WTC11 (cell line): Measurements from ENCODE around the gene PCGF3. TPM values are rescaled to one million over a fixed set of nuclear protein-coding genes. Genes with fewer than 3 reads are reported as not detected.

Source experiments
- ATAC-seq: fragments of 200-7000 bp; cut with Tn5 transposase; 2 replicates; pipeline ENCODE4 v1.10.0; 2021; ENCODE audit warnings: mild to moderate bottlenecking, moderate library complexity
- CTCF ChIA-PET: fragments of 300-600 bp; sonication (Branson Sonifier 250); formaldehyde crosslinking; loops from one replicate; lab custom pipeline; 2021; ENCODE audit warnings: antibody characterized with exemption; lab: Charles Lee
- POLR2A ChIA-PET: fragments of 350-600 bp; sonication (Branson Sonifier 250); formaldehyde crosslinking; loops from one replicate; lab custom pipeline; 2021; ENCODE audit warnings: antibody characterized with exemption; lab: Charles Lee
- DNase-seq: peaks from one replicate; pipeline ENCODE4 v3.0.0; 2021; ENCODE audit warnings: low spot score
- H3K27ac Mint-ChIP-seq: 2 replicates; pipeline ENCODE4 v1.8.0; 2021; ENCODE audit warnings: mixed read lengths
- H3K27me3 Mint-ChIP-seq: 2 replicates; pipeline ENCODE4 v1.8.0; 2021; ENCODE audit warnings: low read depth, mild to moderate bottlenecking, moderate library complexity, mixed read lengths
- H3K36me3 Mint-ChIP-seq: 2 replicates; pipeline ENCODE4 v1.8.0; 2021; ENCODE audit warnings: mixed read lengths
- H3K4me1 Mint-ChIP-seq: 2 replicates; pipeline ENCODE4 v1.8.0; 2022; ENCODE audit warnings: mixed read lengths
- H3K4me3 Mint-ChIP-seq: 2 replicates; pipeline ENCODE4 v1.8.0; 2021; ENCODE audit warnings: mild to moderate bottlenecking, moderate library complexity, mixed read lengths
- H3K9me3 Mint-ChIP-seq: 2 replicates; pipeline ENCODE4 v1.8.0; 2021; ENCODE audit warnings: mixed read lengths
- EMX1 ChIP-seq: fragments of 250-450 bp; sonication (Bioruptor Pico); IDR thresholded peaks from 2 replicates; pipeline ENCODE4 v1.8.0; 2021; ENCODE audit warnings: mild to moderate bottlenecking
- FOXJ3 ChIP-seq: sonication (generic); formaldehyde crosslinking; IDR thresholded peaks from 2 replicates; pipeline ENCODE4 v1.9.0; 2021; ENCODE audit warnings: missing genetic modification reagents, mild to moderate bottlenecking, borderline replicate concordance
- JUN ChIP-seq: sonication (generic); formaldehyde crosslinking; IDR thresholded peaks from 2 replicates; pipeline ENCODE4 v1.8.0; 2023; ENCODE audit warnings: mild to moderate bottlenecking, missing genetic modification reagents
- KAT7 ChIP-seq: sonication (generic); formaldehyde crosslinking; IDR thresholded peaks from 2 replicates; pipeline ENCODE4 v1.8.1; 2023; ENCODE audit warnings: missing genetic modification reagents, mild to moderate bottlenecking, borderline replicate concordance
- MYBL2 ChIP-seq: sonication (generic); formaldehyde crosslinking; IDR thresholded peaks from 2 replicates; pipeline ENCODE4 v1.8.1; 2023; ENCODE audit warnings: mild to moderate bottlenecking, moderate library complexity, missing genetic modification reagents
- NFE2L1 ChIP-seq: sonication (generic); formaldehyde crosslinking; IDR thresholded peaks from 2 replicates; pipeline ENCODE4 v1.8.1; 2023; ENCODE audit warnings: missing genetic modification reagents
- NFYB ChIP-seq: sonication (generic); formaldehyde crosslinking; conservative IDR thresholded peaks from 2 replicates; pipeline ENCODE4 v1.8.0; 2022; ENCODE audit warnings: low read depth, missing genetic modification reagents
- NR2C2 ChIP-seq: sonication (generic); formaldehyde crosslinking; IDR thresholded peaks from 2 replicates; pipeline ENCODE4 v1.8.0; 2022; ENCODE audit warnings: mild to moderate bottlenecking, missing genetic modification reagents
- OVOL2 ChIP-seq: fragments of 250-450 bp; sonication (Bioruptor Pico); IDR thresholded peaks from 2 replicates; pipeline ENCODE4 v1.9.0; 2021; ENCODE audit warnings: mild to moderate bottlenecking, borderline replicate concordance
- RORB ChIP-seq: fragments of 250-450 bp; sonication (Bioruptor Pico); IDR thresholded peaks from 2 replicates; pipeline ENCODE4 v1.9.0; 2021; ENCODE audit warnings: mild to moderate bottlenecking
- TEAD4 ChIP-seq: sonication (generic); formaldehyde crosslinking; IDR thresholded peaks from 2 replicates; pipeline ENCODE4 v1.8.0; 2022; ENCODE audit warnings: mild to moderate bottlenecking, missing genetic modification reagents
- ZNF138 ChIP-seq: sonication (generic); formaldehyde crosslinking; conservative IDR thresholded peaks from 2 replicates; pipeline ENCODE4 v1.8.1; 2022; ENCODE audit warnings: mild to moderate bottlenecking, moderate library complexity, missing genetic modification reagents
- ZNF423 ChIP-seq: fragments of 250-450 bp; sonication (Bioruptor Pico); IDR thresholded peaks from 2 replicates; pipeline ENCODE4 v2.1.2; 2022; ENCODE audit warnings: mild to moderate bottlenecking, moderate library complexity
- total RNA-seq: library from RNA; stranded (reverse); gene quantifications from 3 replicates; pipeline ENCODE4 v1.2.3, GENCODE V29; 2021
- TF ChIP-seq, protein P1 (sequence below): fragments of 200-600 bp; IDR thresholded peaks from 2 replicates; pipeline ENCODE4 v1.8.0; 2022; ENCODE audit warnings: antibody characterized with exemption
- TF ChIP-seq, protein P2 (sequence below): fragments of 250-450 bp; sonication (Bioruptor Pico); IDR thresholded peaks from 2 replicates; pipeline ENCODE4 v1.8.0; 2021; ENCODE audit warnings: mild to moderate bottlenecking
- TF ChIP-seq, protein P3 (sequence below): sonication (generic); formaldehyde crosslinking; IDR thresholded peaks from 2 replicates; pipeline ENCODE4 v1.8.1; 2023; ENCODE audit warnings: mild to moderate bottlenecking, missing genetic modification reagents
- TF ChIP-seq, protein P4 (sequence below): sonication (generic); formaldehyde crosslinking; IDR thresholded peaks from 2 replicates; pipeline ENCODE4 v1.8.0; 2023; ENCODE audit warnings: mild to moderate bottlenecking, missing genetic modification reagents
- TF ChIP-seq, protein P5 (sequence below): sonication (generic); formaldehyde crosslinking; conservative IDR thresholded peaks from 2 replicates; pipeline ENCODE4 v1.8.1; 2022; ENCODE audit warnings: mild to moderate bottlenecking, missing genetic modification reagents
- TF ChIP-seq, protein P6 (sequence below): sonication (generic); formaldehyde crosslinking; IDR thresholded peaks from 2 replicates; pipeline ENCODE4 v1.8.1; 2023; ENCODE audit warnings: mild to moderate bottlenecking, missing genetic modification reagents, moderate library complexity

PCGF3 gene
- total RNA-seq, 1 experiment from 2014 or later = 65.7 TPM

DNA sequence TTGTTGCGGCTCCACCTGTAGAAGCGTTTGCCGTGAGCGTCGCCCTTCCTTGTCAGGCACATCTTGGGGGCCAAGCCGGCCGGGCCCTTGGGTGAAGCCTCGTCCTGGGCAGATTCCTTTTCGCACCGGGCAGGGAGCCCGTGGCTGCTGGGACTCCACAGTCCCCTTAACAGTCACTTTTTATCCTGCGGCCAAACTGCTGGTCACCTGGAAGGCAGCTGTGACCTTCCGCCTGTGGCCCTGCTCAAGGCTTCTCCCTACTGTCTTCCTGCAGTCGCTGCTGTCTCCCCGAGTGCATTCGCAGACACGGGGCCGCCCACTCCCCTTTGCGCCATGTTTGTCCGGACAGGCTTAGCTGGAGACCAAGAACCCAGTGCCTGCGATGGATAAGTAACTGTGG is 55.0 kb downstream of the PCGF3 start (continued):
- TF ChIP-seq, protein P1, sequence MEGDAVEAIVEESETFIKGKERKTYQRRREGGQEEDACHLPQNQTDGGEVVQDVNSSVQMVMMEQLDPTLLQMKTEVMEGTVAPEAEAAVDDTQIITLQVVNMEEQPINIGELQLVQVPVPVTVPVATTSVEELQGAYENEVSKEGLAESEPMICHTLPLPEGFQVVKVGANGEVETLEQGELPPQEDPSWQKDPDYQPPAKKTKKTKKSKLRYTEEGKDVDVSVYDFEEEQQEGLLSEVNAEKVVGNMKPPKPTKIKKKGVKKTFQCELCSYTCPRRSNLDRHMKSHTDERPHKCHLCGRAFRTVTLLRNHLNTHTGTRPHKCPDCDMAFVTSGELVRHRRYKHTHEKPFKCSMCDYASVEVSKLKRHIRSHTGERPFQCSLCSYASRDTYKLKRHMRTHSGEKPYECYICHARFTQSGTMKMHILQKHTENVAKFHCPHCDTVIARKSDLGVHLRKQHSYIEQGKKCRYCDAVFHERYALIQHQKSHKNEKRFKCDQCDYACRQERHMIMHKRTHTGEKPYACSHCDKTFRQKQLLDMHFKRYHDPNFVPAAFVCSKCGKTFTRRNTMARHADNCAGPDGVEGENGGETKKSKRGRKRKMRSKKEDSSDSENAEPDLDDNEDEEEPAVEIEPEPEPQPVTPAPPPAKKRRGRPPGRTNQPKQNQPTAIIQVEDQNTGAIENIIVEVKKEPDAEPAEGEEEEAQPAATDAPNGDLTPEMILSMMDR = no peak
- TF ChIP-seq ZNF138 (no peak), NFE2L1 (CRISPR knock-in tag) (no peak), NR2C2 (CRISPR knock-in tag) (no peak), ZNF423 (no peak), TEAD4 (CRISPR knock-in tag) (no peak)
- TF ChIP-seq, protein P2, sequence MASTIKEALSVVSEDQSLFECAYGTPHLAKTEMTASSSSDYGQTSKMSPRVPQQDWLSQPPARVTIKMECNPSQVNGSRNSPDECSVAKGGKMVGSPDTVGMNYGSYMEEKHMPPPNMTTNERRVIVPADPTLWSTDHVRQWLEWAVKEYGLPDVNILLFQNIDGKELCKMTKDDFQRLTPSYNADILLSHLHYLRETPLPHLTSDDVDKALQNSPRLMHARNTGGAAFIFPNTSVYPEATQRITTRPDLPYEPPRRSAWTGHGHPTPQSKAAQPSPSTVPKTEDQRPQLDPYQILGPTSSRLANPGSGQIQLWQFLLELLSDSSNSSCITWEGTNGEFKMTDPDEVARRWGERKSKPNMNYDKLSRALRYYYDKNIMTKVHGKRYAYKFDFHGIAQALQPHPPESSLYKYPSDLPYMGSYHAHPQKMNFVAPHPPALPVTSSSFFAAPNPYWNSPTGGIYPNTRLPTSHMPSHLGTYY = no peak
- TF ChIP-seq, protein P3, sequence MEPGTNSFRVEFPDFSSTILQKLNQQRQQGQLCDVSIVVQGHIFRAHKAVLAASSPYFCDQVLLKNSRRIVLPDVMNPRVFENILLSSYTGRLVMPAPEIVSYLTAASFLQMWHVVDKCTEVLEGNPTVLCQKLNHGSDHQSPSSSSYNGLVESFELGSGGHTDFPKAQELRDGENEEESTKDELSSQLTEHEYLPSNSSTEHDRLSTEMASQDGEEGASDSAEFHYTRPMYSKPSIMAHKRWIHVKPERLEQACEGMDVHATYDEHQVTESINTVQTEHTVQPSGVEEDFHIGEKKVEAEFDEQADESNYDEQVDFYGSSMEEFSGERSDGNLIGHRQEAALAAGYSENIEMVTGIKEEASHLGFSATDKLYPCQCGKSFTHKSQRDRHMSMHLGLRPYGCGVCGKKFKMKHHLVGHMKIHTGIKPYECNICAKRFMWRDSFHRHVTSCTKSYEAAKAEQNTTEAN = no peak

DNA sequence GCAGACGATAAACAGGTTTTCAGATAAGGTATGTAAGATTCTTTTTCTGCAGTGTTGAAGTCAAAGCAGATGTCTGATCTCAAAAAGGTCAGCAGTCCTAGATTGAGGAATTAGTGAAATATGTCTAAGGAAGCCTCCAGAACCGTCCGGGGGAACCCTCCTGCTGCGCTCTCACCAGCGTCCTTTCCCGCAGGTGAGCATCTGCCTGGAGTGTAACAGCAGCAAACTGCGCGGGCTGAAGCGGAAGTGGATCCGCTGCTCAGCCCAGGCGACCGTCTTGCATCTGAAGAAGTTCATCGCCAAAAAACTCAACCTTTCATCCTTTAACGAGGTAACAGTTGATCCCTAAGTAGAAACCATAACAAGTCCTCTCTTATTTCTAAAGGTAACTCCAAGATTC is 55.5 kb downstream of the PCGF3 start:
- ATAC-seq (no peak), DNase-seq (no peak)
- H3K36me3 Mint-ChIP-seq = peaks cover 78% of the 10 kb centered on the region
- no peaks in the 10 kb centered on the region for H3K27me3 Mint-ChIP-seq
- peaks cover 11% of the 10 kb centered on the region for H3K9me3 Mint-ChIP-seq
- no peak overlapping the region for H3K27ac Mint-ChIP-seq
- TF ChIP-seq, protein P4, sequence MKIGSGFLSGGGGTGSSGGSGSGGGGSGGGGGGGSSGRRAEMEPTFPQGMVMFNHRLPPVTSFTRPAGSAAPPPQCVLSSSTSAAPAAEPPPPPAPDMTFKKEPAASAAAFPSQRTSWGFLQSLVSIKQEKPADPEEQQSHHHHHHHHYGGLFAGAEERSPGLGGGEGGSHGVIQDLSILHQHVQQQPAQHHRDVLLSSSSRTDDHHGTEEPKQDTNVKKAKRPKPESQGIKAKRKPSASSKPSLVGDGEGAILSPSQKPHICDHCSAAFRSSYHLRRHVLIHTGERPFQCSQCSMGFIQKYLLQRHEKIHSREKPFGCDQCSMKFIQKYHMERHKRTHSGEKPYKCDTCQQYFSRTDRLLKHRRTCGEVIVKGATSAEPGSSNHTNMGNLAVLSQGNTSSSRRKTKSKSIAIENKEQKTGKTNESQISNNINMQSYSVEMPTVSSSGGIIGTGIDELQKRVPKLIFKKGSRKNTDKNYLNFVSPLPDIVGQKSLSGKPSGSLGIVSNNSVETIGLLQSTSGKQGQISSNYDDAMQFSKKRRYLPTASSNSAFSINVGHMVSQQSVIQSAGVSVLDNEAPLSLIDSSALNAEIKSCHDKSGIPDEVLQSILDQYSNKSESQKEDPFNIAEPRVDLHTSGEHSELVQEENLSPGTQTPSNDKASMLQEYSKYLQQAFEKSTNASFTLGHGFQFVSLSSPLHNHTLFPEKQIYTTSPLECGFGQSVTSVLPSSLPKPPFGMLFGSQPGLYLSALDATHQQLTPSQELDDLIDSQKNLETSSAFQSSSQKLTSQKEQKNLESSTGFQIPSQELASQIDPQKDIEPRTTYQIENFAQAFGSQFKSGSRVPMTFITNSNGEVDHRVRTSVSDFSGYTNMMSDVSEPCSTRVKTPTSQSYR (CRISPR knock-in tag) = no peak
- TF ChIP-seq, protein P1 = no peak
- TF ChIP-seq KAT7 (CRISPR knock-in tag) (no peak), NFYB (CRISPR knock-in tag) (no peak), OVOL2 (CRISPR knock-in tag) (no peak), RORB (no peak)
- TF ChIP-seq, protein P5, sequence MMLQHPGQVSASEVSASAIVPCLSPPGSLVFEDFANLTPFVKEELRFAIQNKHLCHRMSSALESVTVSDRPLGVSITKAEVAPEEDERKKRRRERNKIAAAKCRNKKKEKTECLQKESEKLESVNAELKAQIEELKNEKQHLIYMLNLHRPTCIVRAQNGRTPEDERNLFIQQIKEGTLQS (CRISPR knock-in tag) = no peak
- H3K4me3 Mint-ChIP-seq = no peak overlapping the region
- ChIA-PET POLR2A (no interaction called here), CTCF (no interaction called here)
- H3K4me1 Mint-ChIP-seq = peaks cover 6% of the 10 kb centered on the region

DNA sequence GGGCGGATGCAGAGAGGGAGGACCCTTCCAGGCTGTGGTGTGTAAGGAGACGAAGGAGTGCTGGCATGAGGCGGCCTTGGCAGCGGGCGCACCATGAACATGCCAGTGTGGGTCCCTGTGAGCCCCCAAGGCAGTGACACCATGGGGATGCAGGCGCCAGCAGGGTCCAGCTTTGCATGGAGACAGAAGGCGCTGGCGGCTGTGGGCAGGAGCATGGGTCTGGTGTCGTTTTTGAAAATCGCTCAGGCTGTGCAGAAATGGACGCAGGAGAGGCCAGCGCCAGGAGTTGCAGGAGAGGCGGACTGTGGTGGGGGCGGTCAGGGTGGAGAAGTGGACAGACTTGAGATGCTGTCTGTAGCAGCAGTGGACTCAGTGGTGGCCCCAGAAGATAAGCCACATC is 56.1 kb downstream of the PCGF3 start:
- no peak for DNase-seq
- POLR2A ChIA-PET = no interaction called here
- H3K4me3 Mint-ChIP-seq = no peak overlapping the region
- no peak for ATAC-seq
- CTCF ChIA-PET = no interaction called here
- peaks cover 80% of the 10 kb centered on the region for H3K36me3 Mint-ChIP-seq
- peaks cover 9% of the 10 kb centered on the region for H3K4me1 Mint-ChIP-seq
- H3K27me3 Mint-ChIP-seq = no peaks in the 10 kb centered on the region
- H3K27ac Mint-ChIP-seq = no peak overlapping the region
- peaks cover 11% of the 10 kb centered on the region for H3K9me3 Mint-ChIP-seq
- TF ChIP-seq, protein P2 = no peak
- TF ChIP-seq JUN (CRISPR knock-in tag) (no peak), KAT7 (CRISPR knock-in tag) (no peak), FOXJ3 (CRISPR knock-in tag) (no peak), NFE2L1 (CRISPR knock-in tag) (no peak), EMX1 (CRISPR knock-in tag) (no peak), OVOL2 (CRISPR knock-in tag) (no peak), MYBL2 (CRISPR knock-in tag) (no peak), ZNF138 (no peak)
- TF ChIP-seq, protein P6, sequence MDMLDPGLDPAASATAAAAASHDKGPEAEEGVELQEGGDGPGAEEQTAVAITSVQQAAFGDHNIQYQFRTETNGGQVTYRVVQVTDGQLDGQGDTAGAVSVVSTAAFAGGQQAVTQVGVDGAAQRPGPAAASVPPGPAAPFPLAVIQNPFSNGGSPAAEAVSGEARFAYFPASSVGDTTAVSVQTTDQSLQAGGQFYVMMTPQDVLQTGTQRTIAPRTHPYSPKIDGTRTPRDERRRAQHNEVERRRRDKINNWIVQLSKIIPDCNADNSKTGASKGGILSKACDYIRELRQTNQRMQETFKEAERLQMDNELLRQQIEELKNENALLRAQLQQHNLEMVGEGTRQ (CRISPR knock-in tag) = no peak
- TF ChIP-seq, protein P1 = no peak
